Measurements from ENCODE around the gene PADI2.

DNA sequence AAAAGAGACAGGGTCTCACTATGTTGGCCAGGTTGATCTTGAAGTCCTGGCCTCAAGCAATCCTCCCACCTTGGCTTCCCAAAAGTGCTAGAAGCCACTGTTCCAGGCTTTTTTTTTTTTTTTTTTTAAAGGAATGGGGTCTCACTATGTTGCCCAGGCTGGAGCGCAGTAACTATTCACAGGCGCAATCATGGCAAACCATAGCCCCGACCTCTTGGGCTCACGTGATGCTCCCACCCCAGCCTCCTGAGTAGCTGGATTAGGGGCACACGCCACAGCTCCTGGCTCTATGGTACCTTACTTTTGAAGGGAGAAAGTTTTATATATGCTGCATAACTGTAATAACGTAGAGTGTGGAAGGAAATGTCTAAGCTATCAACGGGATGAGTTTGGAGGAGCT, 101.8 kb downstream of the PADI2 start:
- TF ChIP-seq EP300 (IDR thresholded peaks at IDR 0.05; ENCODE audit: borderline replicate concordance in 1 of 2, low read depth in 2 of 2, low read length in 2 of 2) (no peak), FOSL1 (IDR thresholded peaks at IDR 0.05; ENCODE audit: insufficient read depth, low read depth, low read length) (no peak), RFX5 (IDR thresholded peaks at IDR 0.05; ENCODE audit: borderline replicate concordance, low read depth, low read length) (no peak), CREB1 (IDR thresholded peaks at IDR 0.05) (no peak), POLR2A (IDR thresholded peaks at IDR 0.05; ENCODE audit: control extremely low read depth in 1 of 2, low read depth in 2 of 2, low read length in 2 of 2) (no peak), POLR2AphosphoS5 (IDR thresholded peaks at IDR 0.05; ENCODE audit: low read depth, low read length) (no peak)
- TF ChIP-seq, protein P1, sequence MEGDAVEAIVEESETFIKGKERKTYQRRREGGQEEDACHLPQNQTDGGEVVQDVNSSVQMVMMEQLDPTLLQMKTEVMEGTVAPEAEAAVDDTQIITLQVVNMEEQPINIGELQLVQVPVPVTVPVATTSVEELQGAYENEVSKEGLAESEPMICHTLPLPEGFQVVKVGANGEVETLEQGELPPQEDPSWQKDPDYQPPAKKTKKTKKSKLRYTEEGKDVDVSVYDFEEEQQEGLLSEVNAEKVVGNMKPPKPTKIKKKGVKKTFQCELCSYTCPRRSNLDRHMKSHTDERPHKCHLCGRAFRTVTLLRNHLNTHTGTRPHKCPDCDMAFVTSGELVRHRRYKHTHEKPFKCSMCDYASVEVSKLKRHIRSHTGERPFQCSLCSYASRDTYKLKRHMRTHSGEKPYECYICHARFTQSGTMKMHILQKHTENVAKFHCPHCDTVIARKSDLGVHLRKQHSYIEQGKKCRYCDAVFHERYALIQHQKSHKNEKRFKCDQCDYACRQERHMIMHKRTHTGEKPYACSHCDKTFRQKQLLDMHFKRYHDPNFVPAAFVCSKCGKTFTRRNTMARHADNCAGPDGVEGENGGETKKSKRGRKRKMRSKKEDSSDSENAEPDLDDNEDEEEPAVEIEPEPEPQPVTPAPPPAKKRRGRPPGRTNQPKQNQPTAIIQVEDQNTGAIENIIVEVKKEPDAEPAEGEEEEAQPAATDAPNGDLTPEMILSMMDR (IDR thresholded peaks at IDR 0.05; ENCODE audit: control extremely low read depth in 1 of 3, insufficient read depth in 1 of 3, low read depth in 1 of 3, low read length in 3 of 3), result no peak
